Ascending aorta (tissue), 2 donors: ENCODE data around the gene CCDC197. TPM values are rescaled to one million over a fixed set of nuclear protein-coding genes. Genes with fewer than 3 reads are reported as not detected.

Source experiments
- DNase-seq, 2 donors: peaks; one replicate each; pipeline ENCODE4 v3.0.0-alpha.2; 2019; ENCODE audit warnings: low spot score in 2 of 2
- H3K27ac ChIP-seq, 2 donors: fragments of 200-600 bp; sonication (generic); one replicate each; pipeline ENCODE4 v1.5.1; 2016 to 2017; ENCODE audit warnings: mild to moderate bottlenecking in 1 of 2
- H3K27me3 ChIP-seq: fragments of 200-600 bp; sonication (generic); one replicate; pipeline ENCODE4 v1.5.1; 2017
- H3K36me3 ChIP-seq, 2 donors: fragments of 200-600 bp; sonication (generic); one replicate each; pipeline ENCODE4 v1.5.1; 2016
- H3K4me1 ChIP-seq, 2 donors: fragments of 200-600 bp; sonication (generic); one replicate each; pipeline ENCODE4 v1.5.1; 2016 to 2017; ENCODE audit warnings: mild to moderate bottlenecking in 1 of 2
- H3K4me3 ChIP-seq, 2 donors: fragments of 200-600 bp; sonication (generic); one replicate each; pipeline ENCODE4 v1.5.1; 2016 to 2017; ENCODE audit warnings: mild to moderate bottlenecking in 1 of 2
- H3K9me3 ChIP-seq, 2 donors: fragments of 200-600 bp; sonication (generic); one replicate each; pipeline ENCODE4 v1.5.1; 2016
- intact Hi-C: fragments of 100-400 bp; cut with DNase I; formaldehyde crosslinking; loops from one replicate; pipeline ENCODE4 v1.15.1; 2023
- total RNA-seq: library from RNA; depleted of rRNA; stranded (reverse); fragments of >200 nt; gene quantifications from one replicate; pipeline ENCODE4 v1.1.0, GENCODE V29; 2016
- TF ChIP-seq, protein P1 (sequence below), 3 experiments: fragments of 200-600 bp in 2 of 3; fragments of 450-650 bp in 1 of 3; sonication (generic) in 2 of 3; IDR thresholded peaks; one replicate each; pipeline ENCODE4 v1.5.1; 2016 to 2019; ENCODE audit warnings: antibody characterized with exemption in 3 of 3, mild to moderate bottlenecking in 1 of 3, moderate library complexity in 1 of 3

The CCDC197 gene
- total RNA-seq, 1 donor from 2014 or later: not detected

DNA sequence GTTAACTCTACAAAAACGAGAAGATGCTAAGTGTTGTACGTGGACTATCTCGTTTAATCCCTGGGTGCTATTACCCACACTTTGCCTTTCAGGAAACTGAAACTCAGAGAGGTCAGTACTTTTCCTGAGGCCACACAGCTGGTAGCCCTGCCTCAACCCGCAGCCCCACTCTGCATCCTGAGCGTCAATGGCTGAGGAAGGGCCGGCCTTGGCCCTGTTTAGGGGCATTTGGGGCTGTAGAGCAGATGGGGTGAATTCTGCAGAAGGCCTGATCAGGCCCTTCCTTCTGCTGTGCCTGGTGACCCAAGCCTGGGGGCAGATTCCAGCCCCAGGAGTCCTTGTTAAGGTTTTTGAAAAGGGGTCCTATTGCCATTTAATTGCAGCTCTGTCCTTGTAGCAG is 3.7 kb upstream of the CCDC197 start:
- Histone ChIP-seq H3K4me1 (peaks cover 9 to 30% of the 10 kb centered on the region in 2 donors), H3K9me3 (no peaks in the 10 kb centered on the region), H3K4me3 (no peak overlapping the region), H3K27ac (peak overlapping the region; percentile 83 to 96), H3K36me3 (no peaks in the 10 kb centered on the region), H3K27me3 (no peaks in the 10 kb centered on the region)
- intact Hi-C loops: no loop called here
- TF ChIP-seq, protein P1, sequence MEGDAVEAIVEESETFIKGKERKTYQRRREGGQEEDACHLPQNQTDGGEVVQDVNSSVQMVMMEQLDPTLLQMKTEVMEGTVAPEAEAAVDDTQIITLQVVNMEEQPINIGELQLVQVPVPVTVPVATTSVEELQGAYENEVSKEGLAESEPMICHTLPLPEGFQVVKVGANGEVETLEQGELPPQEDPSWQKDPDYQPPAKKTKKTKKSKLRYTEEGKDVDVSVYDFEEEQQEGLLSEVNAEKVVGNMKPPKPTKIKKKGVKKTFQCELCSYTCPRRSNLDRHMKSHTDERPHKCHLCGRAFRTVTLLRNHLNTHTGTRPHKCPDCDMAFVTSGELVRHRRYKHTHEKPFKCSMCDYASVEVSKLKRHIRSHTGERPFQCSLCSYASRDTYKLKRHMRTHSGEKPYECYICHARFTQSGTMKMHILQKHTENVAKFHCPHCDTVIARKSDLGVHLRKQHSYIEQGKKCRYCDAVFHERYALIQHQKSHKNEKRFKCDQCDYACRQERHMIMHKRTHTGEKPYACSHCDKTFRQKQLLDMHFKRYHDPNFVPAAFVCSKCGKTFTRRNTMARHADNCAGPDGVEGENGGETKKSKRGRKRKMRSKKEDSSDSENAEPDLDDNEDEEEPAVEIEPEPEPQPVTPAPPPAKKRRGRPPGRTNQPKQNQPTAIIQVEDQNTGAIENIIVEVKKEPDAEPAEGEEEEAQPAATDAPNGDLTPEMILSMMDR (IDR thresholded peaks at IDR 0.05): no peak
- DNase-seq: no peak

DNA sequence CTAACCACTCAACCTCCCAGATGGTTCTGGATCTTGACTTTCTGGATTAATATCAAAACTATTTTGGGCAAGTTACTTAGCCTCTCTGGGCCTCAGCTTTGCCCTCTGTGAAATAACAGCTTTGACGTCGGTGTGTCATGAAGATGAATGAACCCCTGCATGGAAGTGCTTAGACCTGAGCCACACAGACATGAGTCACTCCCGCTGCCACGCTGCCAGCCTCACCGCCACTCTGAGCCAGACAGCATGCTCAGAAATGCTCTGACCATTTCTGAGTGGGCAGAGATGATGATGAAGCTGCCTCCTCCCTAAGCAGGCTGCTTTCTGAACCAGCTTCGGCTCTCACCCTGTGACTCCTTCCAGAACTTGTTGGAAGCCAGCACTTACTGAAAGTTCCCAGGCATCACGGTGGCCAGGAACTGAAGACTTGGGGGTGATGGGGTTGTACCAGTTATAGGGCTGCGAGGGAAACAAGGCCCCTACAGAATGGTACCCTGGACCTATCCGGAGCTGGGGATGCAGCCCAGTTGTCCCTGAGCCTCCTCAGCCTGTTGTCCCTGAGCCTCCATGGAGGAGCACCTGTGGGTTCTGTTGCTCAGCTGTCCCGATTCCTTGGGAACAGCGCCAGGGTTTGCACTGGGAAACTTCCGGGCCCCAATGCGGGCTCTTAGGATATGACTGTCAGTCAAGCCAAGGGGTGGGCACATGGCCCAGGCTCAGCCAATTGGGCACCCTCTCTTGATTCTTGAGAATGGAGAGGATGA is 2.0 kb upstream of the CCDC197 start:
- DNase-seq: peak; percentile 85 to 96
- Histone ChIP-seq H3K27me3 (no peaks in the 10 kb centered on the region), H3K27ac (peak overlapping the region; percentile 96 to 97), H3K36me3 (no peaks in the 10 kb centered on the region), H3K4me1 (peaks cover 9 to 30% of the 10 kb centered on the region in 2 donors), H3K4me3 (peak overlapping the region; percentile 9 to 55), H3K9me3 (no peaks in the 10 kb centered on the region)
- intact Hi-C loops: loop anchor here (1.0 to 2.0 kb wide), 2 partner anchors 18 to 30 kb away; partner anchors contain the start of gene ASB2
- TF ChIP-seq, protein P1 (IDR thresholded peaks at IDR 0.05): no peak

DNA sequence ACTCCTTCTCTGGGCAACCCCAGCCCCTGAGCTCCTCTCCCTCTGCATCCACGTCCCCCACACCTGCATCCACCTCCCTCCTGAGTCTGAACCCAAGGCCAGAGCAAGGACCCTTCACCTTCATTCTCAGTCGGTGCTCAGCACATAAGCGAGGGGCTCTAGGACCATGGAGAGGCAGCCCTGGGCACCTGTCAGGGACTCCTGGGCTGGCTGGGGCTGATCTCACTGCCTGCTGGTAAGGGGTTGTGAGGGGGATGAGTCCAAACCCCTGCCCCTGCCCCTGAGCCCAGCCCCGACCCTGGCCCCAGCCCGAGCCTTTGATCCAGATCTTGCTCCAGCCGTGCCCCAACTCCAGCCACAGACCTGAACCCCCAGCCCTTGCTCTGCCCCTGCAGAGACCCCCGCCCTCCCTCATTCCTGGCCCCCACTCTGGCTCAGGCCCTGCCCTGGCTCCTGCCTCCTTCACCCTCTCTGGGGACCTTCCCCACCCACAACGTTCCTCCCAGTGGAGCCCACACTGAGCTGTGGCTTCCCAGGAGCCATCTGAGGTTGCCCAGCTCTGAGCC is 888 bp upstream of the CCDC197 start:
- Histone ChIP-seq H3K36me3 (no peaks in the 10 kb centered on the region), H3K9me3 (no peaks in the 10 kb centered on the region), H3K4me3 (peak overlapping the region; percentile 9 to 55), H3K27me3 (no peaks in the 10 kb centered on the region), H3K27ac (peak overlapping the region; percentile 96 to 97), H3K4me1 (peaks cover 9 to 30% of the 10 kb centered on the region in 2 donors)
- intact Hi-C loops: no loop called here
- no peak for DNase-seq
- TF ChIP-seq, protein P1 (IDR thresholded peaks at IDR 0.05): no peak

DNA sequence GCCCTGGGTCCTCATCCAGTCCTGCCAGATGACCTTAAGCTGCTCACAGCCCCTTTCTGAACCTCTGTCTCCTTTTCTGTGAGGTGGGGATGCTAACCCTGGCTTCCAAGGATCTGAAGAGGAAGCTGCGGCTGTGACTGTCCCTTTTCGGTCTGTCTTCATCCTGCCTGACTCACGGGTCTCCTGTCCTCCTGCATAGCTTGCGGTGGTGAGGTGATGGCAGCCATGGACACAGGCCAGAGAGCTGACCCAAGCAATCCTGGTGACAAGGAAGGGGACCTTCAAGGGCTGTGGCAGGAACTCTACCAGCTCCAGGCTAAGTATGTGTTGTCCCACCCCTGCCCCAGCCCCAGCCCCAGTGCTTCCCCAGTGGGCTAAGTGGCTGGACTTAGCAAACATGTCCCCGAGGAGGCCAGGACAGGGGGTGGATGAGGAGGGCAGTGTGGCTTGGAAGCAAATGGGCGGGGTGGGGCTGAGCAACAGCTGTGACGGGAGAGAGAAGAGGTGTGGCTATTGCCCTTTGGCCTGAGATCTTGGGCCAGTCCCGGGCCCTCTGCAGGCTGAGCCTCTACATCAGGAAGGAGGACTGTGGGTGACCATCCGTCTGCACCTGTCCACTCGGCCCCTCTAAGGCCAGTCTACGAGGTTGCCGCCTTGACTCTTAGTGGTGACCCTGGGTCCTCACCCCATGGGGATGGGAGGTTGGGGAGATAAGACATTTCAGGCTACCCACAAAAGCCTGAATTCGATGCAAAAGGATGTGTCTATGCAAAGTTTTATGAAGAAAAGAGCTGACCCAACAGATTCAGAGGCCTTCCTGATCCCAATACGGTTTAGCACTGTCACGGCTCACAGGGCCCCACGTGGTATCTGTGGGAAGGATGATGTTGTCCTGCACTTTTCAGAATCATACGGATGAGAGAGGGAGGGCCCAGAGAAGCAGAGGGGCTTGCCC is 1.1 kb downstream of the CCDC197 start:
- TF ChIP-seq, protein P1 (IDR thresholded peaks at IDR 0.05): no peak
- Histone ChIP-seq H3K27ac (peak overlapping the region; percentile 2 to 96), H3K4me3 (no peak overlapping the region), H3K9me3 (no peaks in the 10 kb centered on the region), H3K27me3 (no peaks in the 10 kb centered on the region), H3K4me1 (peaks cover 9 to 30% of the 10 kb centered on the region in 2 donors), H3K36me3 (no peaks in the 10 kb centered on the region)
- DNase-seq: no peak
- intact Hi-C loops: no loop called here

DNA sequence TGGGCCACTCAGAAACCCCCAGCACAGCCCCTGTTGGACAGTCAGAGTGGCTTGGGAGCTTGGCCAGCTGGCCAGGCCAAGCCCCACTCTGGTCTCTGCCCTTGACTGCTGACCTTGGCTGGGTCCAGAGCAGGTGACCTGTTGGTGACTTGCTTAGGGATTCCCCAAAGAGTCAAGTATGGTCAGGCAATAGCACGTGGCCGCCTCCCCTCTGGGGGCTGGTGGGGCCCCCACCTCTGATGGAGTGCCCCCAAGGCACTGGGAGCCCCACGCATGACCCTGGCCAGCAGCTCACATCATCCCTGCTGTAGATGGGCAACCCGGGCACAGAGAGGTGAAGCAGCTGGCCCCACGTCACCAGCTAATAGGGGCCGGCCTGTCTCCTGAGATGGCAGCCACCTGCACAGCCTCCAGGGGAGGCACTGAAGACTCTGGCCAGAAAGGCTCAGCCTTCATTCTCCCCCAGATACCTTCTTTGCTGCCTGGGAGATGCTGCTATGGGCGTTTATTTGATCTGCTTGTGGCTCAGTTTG is 1.8 kb downstream of the CCDC197 start:
- Histone ChIP-seq H3K27ac (no peak overlapping the region), H3K4me3 (no peak overlapping the region), H3K36me3 (no peaks in the 10 kb centered on the region), H3K4me1 (peaks cover 9 to 30% of the 10 kb centered on the region in 2 donors), H3K9me3 (no peaks in the 10 kb centered on the region), H3K27me3 (no peaks in the 10 kb centered on the region)
- no peak for DNase-seq
- intact Hi-C loops: no loop called here
- TF ChIP-seq, protein P1 (IDR thresholded peaks at IDR 0.05): no peak
